Measurements from ENCODE around the gene RB1.

DNA sequence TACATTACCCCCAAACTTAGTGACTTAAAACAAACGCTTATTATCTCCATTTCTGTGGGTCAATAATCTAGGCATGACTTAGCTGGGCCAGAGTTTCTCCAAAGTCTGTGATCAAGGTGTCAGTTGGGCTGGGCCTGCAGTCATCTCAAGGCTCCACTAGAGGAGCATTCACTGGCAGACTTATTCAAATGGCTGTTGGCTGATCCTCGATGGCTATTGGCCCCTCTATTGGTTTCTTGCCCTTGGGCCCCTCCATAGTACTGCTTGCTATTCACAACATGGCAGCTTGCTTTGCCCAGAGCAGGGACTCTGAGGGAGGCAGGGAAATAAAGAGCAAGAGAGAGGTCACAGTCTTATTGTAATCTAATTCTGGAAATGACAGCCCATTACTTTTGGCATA, 171.7 kb downstream of the RB1 start:
- TF ChIP-seq, protein P1, sequence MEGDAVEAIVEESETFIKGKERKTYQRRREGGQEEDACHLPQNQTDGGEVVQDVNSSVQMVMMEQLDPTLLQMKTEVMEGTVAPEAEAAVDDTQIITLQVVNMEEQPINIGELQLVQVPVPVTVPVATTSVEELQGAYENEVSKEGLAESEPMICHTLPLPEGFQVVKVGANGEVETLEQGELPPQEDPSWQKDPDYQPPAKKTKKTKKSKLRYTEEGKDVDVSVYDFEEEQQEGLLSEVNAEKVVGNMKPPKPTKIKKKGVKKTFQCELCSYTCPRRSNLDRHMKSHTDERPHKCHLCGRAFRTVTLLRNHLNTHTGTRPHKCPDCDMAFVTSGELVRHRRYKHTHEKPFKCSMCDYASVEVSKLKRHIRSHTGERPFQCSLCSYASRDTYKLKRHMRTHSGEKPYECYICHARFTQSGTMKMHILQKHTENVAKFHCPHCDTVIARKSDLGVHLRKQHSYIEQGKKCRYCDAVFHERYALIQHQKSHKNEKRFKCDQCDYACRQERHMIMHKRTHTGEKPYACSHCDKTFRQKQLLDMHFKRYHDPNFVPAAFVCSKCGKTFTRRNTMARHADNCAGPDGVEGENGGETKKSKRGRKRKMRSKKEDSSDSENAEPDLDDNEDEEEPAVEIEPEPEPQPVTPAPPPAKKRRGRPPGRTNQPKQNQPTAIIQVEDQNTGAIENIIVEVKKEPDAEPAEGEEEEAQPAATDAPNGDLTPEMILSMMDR (conservative IDR thresholded peaks at IDR 0.05 in 1 of 2, IDR thresholded peaks at IDR 0.05 in 1 of 2; ENCODE audit: extremely low read depth in 1 of 2, insufficient read depth in 1 of 2, low read depth in 1 of 2, low read length in 2 of 2) = no peak
- TF ChIP-seq EZH2 (IDR thresholded peaks at IDR 0.05; ENCODE audit: borderline replicate concordance, low read length) = no peak

All from mammary epithelial cell (primary cell).